ENCODE measurements around the gene DCT.

DCT gene

GRCh38 chr13:94444826-94445225 is 34.7 kb downstream of the DCT start:
- DNase-seq = no peak

DNA sequence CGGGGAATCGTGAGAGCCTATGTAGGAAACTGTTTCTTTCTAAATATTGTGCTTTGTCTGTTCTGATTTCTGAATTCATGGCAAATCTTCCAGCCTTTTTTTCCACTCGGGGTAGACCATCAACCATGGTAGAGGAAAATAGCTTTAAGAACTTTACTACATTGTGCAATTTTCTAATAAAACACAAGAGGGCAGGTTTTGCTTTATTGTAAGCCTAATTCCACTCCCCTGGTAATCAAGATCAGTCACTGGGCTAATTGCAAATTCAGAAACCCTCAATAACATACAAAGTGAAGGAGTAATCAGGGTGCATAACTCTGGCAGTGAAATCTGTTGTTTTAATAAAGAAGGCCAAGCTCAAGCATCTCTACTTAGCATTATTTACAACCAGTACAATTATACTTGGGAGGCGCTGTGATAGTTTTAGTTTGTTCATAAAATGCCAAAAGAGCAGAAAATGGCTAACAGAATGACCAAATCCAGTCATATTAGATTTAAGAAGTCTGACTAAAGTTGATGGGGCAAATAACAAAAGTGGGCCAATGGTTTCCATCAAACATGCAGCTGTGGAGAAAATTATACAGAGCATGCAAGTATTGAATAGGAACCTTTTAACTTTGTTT is 43.8 kb downstream of the DCT start:
- DNase-seq = peak in 1 of 5 donors; percentile 36

DNA sequence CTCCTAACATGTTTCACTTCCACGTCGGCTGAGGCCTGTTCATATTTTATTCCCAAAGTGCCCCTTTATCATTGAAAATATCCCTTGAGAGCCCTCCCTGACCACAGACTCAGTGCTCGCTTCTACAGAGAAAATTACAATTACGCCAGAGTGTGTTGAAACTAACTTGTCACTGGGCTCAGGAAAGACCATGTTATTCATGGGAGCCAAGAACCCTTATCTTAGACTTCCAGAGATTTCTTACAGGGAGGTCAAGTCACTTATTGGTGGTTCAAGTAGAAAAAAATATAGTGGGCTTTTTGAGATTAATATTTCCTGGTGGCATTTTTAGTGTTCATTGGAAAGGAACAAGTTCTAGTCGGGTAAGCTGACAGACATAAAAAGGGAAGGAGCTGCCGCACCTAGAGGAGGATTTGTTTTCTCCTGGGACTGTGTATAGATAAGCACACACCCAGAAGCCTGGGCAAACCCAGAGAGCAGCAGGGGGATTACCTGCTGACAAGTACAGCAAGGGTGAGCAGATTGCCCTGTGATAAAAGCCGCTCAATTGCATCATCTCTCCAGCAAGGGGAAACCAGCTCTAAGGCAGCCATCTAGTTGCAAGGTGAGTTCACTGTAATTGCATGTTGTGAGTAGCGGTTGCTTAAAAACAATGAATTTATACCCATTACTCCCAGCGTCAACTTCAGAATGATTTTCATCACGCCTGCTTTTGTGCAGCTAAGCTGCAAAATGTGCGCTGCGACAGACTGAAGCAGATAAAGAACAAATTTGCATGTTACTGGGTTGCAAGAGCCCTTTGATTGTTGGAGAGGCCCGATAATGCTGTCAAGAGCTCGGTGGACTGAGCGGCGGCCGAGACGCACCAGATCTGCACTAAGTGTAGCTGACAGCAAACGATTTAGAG is 46.2 kb downstream of the DCT start:
- DNase-seq = peak in 1 of 5 donors; percentile 12

DNA sequence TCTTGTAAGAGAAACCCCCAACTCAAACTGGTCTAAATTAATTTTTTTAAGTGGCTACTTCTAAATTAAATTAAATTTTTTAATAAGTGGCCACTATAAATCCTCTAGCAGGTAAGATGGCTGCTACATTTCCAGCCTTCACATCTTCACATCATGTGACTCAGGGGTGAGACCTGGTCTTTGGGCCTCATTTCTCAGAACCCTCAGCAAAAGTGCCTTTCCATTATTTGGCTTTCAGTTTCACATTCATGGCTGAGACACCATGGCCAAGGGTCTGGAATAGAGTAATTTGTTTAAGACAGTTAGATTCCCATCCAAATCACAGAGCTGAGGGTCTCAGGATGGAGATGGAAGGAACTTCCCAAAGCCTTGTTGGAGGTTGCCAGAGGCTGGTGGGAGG is 47.5 kb downstream of the DCT start:
- DNase-seq = peak in 1 of 5 donors; percentile 16

- DNase-seq = no peak
Measured at GRCh38 chr13:94431574-94431973, 47.9 kb downstream of the DCT start.

- no peak for DNase-seq
Measured at GRCh38 chr13:94427313-94427953, 52.0 kb downstream of the DCT start.

- DNase-seq = no peak
Measured at GRCh38 chr13:94419925-94420305, 59.6 kb downstream of the DCT start.

DNA sequence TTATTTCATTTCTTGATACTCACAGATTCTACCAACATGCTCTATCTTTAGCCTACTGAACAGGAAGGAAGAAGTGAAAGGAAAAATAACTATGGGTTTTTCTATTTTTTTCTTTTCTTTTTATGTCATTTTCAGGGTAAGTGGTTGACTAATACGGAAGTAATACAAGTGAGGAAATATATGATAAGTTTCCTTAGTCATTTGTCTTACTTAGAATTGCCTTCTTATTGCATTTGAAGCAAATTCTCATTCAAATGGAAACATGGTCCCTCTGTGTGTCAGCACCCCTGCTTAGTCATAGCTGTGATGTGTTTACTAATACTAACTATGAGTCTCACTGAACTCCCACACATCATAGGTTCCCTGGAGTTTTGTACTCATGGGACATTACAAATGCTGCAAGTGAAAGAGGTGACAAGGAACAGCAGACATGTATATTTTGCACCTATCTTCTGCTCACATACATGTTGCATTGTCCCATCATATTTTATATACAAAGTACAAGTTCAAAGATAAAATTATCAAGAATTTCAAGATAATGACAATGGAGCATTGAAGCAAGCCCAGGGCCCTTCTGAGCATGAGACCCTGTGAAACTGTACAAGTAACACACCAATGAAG is 60.1 kb downstream of the DCT start:
- peak in 1 of 5 donors; percentile 67 for DNase-seq

GRCh38 chr13:94417294-94417693 is 62.2 kb downstream of the DCT start:
- DNase-seq = no peak

- no peak for DNase-seq
Measured at GRCh38 chr13:94416454-94417080, 62.9 kb downstream of the DCT start.

DNA sequence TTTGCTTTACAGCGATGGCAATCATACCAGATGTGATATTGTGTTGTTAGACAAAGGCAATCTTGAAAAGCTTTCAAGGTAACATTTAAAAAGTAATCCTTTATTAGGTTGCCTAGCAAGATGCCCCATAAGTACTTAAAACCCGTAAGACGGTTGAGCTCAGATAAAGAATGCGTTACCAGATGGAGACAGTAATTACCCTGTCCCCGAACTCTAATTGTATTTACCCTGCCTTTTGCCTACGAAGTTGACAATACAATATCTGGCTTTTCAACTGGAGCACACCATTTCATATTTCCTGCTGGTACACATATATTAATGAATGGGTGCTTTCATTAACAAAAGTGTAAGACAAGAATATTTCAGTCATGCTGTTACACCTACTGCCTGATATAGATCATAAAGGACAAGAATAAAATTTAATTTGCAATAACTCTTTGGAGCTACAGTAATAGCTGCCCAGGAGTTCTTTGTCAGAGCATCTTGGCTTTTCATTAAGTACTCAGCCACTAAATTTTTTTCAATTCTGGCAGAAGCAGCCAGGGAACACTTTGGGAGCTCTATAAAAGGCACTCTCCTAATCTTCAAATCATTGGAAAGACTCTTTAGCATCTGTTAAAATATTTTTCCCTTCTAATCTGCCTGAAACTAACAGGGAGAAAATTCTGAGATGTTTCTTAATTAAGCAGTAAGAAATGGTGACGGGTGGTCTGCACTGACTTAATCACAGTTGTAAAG is 63.8 kb downstream of the DCT start:
- no peak for DNase-seq

- DNase-seq = no peak
Measured at GRCh38 chr13:94414708-94415107, 64.8 kb downstream of the DCT start.

DNA sequence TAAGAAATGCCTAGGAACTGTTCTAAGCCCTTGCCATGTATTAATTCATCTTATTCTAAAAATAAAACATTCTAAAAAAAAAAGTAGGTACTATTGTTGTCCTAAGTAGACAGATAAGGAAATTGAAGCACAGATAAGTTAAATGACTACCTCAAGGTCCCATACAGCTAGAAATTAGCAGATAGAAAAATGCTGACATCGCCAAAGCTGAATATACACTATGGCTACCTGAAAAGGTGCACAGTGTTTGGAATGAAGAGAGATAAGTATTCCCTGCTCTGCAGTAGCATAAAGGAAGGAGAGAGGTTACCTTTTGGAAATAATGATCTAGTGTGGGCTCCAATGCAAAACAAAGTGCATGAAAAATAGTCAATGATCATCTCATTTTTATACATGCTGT is 65.3 kb downstream of the DCT start:
- DNase-seq = no peak

DNA sequence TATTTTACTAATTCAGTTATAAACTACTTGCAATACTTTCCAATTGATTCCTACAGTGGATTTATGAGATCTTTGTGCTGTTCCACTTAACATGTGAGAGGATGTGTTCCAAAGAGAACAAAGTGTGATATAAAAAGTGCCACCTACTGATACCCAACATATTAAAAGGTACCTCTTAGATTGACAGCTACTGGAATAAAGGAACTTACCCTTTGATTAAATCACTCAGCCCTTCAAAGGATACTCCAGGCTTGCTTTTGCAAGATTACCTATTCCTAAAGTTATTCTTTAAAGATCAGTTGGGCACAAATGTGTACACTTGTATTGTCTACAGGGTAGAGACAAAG is 65.9 kb downstream of the DCT start:
- DNase-seq = no peak

GRCh38 chr13:94412870-94413597 is 66.4 kb downstream of the DCT start:
- DNase-seq = no peak

GRCh38 chr13:94411747-94412146 is 67.7 kb downstream of the DCT start:
- DNase-seq = no peak

GRCh38 chr13:94408314-94409036 is 71.0 kb downstream of the DCT start:
- no peak for DNase-seq

GRCh38 chr13:94400874-94401273 is 78.6 kb downstream of the DCT start:
- DNase-seq = no peak

DNA sequence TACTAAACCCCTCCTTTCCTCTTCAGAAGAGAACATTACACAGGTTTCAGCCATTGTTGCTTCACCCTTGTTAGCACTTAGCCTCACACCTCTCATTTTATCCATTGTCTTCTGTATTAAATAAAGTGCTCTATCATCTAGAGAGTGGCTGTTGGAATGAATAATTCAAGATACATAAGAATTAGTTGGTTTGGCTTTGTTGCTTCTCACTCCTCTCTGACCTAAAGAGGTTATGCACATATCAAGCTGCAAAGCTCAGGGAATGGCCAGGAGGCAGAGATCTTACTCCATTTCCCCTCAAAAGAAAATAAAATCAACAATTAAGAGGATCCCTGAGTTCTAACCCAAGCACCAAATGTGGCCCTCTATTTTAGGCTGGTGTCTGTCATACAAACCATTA is 79.7 kb downstream of the DCT start:
- no peak for DNase-seq

- DNase-seq = no peak
Measured at GRCh38 chr13:94395860-94396259, 83.6 kb downstream of the DCT start.

DNA sequence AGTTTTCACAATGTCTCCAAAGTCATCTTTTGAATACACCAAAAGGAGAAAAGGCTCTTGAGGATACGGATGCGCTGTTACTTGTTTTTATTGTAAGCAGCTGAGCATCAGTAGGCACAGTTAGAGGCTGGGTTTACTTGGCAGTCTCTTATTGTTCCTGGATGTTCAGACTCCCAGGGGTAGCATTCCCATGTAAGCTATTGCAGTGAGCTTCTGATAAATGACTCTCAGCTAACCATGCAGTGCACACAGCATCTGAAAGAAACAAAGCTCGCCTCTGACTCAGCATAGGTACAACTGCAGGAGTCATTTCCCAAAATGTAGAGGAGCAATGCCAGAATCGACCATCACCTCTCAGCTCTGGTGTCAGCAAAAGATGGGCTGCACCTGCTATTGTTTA is 84.8 kb downstream of the DCT start:
- no peak for DNase-seq
